ENCODE data around the gene COPG1. TPM values are rescaled to one million over a fixed set of nuclear protein-coding genes. Genes with fewer than 3 reads are reported as not detected.

The COPG1 gene
- total and polyA plus RNA-seq, 10 of the 15 experiments (the other 5 are each of a cell fraction or from before 2014, with no cell fraction given) = 54.8 to 143 (median 91.2) TPM

GRCh38 chr3:129256270-129256669 lies 6.9 kb downstream of the COPG1 start:
- DNase-seq (ENCODE audit: low read depth, low spot score) (no peak), FAIRE-seq (no peak), ATAC-seq (no peak)
- Histone ChIP-seq H3K79me2 (ENCODE audit: control insufficient read depth, insufficient read depth, low read length) (peaks cover 5% of the 10 kb centered on the region), H3K9me3 (replicated peaks; ENCODE audit: control insufficient read depth, insufficient read depth, low read length) (no peaks in the 10 kb centered on the region), H3K9ac (ENCODE audit: control insufficient read depth, insufficient read depth, low read length) (no peak overlapping the region), H3K27ac (ENCODE audit: control insufficient read depth, insufficient read depth) (no peak overlapping the region), H2AFZ (ENCODE audit: control insufficient read depth, low read depth, low read length) (no peak overlapping the region), H4K20me1 (ENCODE audit: control insufficient read depth, insufficient read depth) (no peaks in the 10 kb centered on the region), H3K4me1 (ENCODE audit: control insufficient read depth, insufficient read depth, low read length) (no peaks in the 10 kb centered on the region; the same call in 1 of the 2 replicates), H3K4me2 (ENCODE audit: control insufficient read depth, insufficient read depth) (no peak overlapping the region), H3K27me3 (replicated peaks in 1 of 2; ENCODE audit: control insufficient read depth in 2 of 2, insufficient read depth in 2 of 2, low read length in 1 of 2) (no peaks in the 10 kb centered on the region), H3K4me3 (no peak overlapping the region), H3K36me3 (ENCODE audit: control insufficient read depth in 2 of 2, insufficient read depth in 2 of 2, low read length in 1 of 2) (peaks cover 28 to 66% of the 10 kb centered on the region in 2 experiments)
- ChIA-PET POLR2A (no interaction called here), SMC1A (ENCODE audit: uncharacterized antibody, unreplicated experiment) (interaction anchor here (0.6 to 1.3 kb wide), 2 partner anchors 14 to 508 kb away, joined by 3 to 4 read pairs; no protein-coding TSS in a partner anchor), CTCF (interaction anchor here (1.2 to 2.8 kb wide), 2 partner anchors 10 to 40 kb away, joined by 3 to 10 read pairs; no protein-coding TSS in a partner anchor), RAD21 (ENCODE audit: unreplicated experiment) (interaction anchor here (0.6 to 1.3 kb wide), 2 partner anchors 27 to 203 kb away, joined by 4 to 5 read pairs; no protein-coding TSS in a partner anchor)
- TF ChIP-seq RB1 (IDR thresholded peaks at IDR 0.05; ENCODE audit: borderline replicate concordance) = no peak
- no peak for TF ChIP-seq ZNF622 (IDR thresholded peaks at IDR 0.05)
- no peak for TF ChIP-seq BHLHE40 (IDR thresholded peaks at IDR 0.05; ENCODE audit: borderline replicate concordance in 1 of 2, low read depth in 2 of 2, low read length in 1 of 2)
- no peak for TF ChIP-seq BACH1 (IDR thresholded peaks at IDR 0.05; ENCODE audit: borderline replicate concordance)
- no peak for TF ChIP-seq ZBED1 (IDR thresholded peaks at IDR 0.05; ENCODE audit: borderline replicate concordance)
- no peak for TF ChIP-seq ZZZ3 (IDR thresholded peaks at IDR 0.05; ENCODE audit: control insufficient read depth, insufficient read length, low read depth)
- TF ChIP-seq ASH2L (IDR thresholded peaks at IDR 0.05; ENCODE audit: borderline replicate concordance, low read depth) = no peak
- no peak for TF ChIP-seq STAT3 (IDR thresholded peaks at IDR 0.05; ENCODE audit: low read depth, low read length)
- no peak for TF ChIP-seq MTA3 (IDR thresholded peaks at IDR 0.05; ENCODE audit: borderline replicate concordance, low read length)
- no peak for TF ChIP-seq YY1 (IDR thresholded peaks at IDR 0.05; ENCODE audit: low read depth, low read length)
- no peak for TF ChIP-seq MLLT1 (IDR thresholded peaks at IDR 0.05)
- no peak for TF ChIP-seq ZNF384 (IDR thresholded peaks at IDR 0.05; ENCODE audit: borderline replicate concordance, low read depth, low read length)
- no peak for TF ChIP-seq POLR2AphosphoS2 (IDR thresholded peaks at IDR 0.05; ENCODE audit: low read depth, low read length)
- BruUV-seq (replicated peaks) = no TSS peak
- 86% methylated on average over 6 of the region's 6 CpGs for WGBS (ENCODE audit: insufficient coverage, insufficient replicate concordance, low lambda C conversion rate, missing lambda C conversion rate)
- intact Hi-C loops (cut with micrococcal nuclease; ENCODE audit: unreplicated experiment) (no loop called here), in situ Hi-C loops (cut with MboI) (no loop called here)
